NCI-H82 (cell line): Measurements from ENCODE around the gene GCK.

Experiments used
- DNase-seq: peaks from one replicate; lab custom pipeline; 2025; lab: John Stamatoyannopoulos, UW

The GCK gene

DNA sequence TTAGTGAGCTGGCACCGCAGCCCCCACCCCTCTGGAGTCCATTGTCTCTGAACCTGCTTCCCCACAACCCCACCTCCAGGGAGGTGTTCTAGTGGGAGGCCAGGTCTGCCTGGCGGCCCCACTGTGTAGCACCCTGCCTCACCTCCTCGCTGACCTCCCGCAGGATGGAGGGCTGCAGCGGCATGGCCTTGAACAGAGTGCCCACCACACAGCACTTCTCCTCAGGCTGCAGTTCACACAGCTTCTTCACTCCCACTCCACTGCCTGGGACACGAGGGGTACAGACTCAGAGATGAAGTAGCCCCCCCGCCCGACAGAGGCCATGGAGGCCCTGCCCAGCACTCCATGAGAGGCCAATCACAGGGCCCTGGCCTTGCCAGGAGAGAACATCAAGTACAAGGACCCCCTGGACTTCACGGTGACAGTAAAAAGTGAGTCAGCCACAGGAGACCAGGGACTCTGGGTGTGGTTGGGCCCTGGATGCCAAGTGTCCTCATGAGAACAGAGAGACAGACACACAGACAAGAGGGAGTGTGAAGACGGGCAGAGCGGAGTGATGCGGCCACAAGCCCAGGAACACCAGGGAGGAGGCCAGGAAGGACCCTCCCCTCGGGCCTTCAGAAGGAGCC is 71.3 kb downstream of the GCK start:
- DNase-seq: no peak

DNA sequence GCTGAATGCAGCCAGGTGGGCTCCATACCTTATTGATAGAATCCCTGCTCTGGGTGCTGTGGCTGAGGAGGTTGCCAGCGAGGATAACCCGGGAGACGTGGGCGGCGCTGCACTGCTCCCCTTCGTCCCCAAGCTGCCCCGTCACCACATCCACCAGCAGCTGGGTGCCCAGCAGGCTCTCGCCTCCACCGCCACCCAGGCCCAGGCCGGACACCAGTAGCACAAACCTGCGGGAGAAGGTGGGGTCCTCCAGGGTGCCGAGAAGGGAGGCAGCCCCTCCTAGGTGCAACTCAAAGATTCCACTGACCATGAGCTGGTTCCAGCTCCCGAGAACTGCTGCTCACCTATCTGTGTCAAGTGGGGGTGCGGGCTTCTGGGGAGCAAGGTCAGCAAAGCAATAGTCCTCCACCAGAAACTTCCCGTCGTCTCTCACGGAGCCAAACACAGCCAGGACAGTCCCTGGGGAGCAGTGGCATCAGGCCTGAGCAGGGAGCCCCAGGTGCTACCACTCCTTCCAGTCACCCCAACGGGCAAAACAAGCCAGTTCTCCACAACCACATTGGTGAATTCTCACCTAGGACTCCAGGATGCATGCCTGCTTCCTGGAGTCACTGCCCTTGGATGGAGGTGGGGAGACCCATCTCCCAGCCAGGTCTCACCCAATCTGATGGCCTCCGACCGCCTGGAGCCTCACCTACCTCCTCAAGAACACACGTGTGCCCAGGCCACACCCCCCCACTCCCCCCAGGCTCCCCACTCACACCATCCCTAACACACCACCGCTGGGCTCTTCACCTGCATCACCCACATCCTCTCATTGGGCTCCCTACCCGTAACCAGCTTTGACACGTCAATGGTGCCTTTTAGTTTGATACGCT is 72.2 kb downstream of the GCK start:
- no peak for DNase-seq

DNA sequence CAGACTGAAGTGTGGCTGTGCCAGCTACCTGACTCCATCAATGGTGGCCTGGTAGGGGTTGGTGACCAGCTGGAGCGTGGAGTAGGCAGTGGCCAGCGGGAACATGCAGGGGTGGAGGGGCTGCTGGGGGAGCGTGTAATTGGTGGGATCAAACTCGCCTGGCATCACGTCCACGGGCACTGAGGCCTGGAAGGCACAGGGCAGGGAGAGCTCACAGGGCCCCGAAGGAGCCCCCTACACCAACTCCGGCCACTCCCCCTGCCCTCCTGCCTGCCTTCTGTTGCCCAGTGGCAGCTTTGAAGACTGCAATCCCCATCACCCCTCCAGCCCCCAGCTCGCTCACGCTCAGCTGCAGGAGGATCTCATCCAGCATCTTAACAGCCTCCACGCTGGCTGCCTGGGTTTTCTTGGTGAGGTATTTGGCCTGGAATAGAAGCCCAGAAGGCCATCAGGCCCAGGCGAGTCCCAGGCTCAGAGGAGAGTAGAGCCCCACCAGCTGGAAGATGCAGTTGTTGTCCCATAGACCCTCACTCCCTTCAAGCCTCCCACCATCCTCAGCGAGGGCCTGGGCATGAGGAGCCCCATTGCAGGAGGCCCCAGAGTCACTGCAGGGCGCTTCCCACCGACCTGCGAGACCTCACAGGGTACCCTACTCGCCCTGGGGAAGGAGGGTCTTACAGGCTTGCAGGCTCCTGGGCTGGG is 73.0 kb downstream of the GCK start:
- DNase-seq: no peak

GRCh38 chr7:44114586-44115310 is 74.5 kb downstream of the GCK start:
- DNase-seq: no peak

DNA sequence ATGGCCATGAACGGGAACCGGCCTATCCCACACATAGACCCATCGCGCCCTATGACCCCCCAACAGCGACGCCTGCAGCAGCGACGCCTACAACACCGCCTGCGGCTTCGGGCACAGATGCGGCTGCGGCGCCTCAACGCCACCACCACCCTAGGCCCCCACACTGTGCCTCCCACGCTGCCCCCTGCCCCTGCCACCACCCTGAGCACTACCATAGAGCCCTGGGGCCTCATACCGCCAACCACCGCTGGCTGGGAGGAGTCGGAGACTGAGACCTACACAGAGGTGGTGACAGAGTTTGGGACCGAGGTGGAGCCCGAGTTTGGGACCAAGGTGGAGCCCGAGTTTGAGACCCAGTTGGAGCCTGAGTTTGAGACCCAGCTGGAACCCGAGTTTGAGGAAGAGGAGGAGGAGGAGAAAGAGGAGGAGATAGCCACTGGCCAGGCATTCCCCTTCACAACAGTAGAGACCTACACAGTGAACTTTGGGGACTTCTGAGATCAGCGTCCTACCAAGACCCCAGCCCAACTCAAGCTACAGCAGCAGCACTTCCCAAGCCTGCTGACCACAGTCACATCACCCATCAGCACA is 75.4 kb downstream of the GCK start:
- no peak for DNase-seq

DNA sequence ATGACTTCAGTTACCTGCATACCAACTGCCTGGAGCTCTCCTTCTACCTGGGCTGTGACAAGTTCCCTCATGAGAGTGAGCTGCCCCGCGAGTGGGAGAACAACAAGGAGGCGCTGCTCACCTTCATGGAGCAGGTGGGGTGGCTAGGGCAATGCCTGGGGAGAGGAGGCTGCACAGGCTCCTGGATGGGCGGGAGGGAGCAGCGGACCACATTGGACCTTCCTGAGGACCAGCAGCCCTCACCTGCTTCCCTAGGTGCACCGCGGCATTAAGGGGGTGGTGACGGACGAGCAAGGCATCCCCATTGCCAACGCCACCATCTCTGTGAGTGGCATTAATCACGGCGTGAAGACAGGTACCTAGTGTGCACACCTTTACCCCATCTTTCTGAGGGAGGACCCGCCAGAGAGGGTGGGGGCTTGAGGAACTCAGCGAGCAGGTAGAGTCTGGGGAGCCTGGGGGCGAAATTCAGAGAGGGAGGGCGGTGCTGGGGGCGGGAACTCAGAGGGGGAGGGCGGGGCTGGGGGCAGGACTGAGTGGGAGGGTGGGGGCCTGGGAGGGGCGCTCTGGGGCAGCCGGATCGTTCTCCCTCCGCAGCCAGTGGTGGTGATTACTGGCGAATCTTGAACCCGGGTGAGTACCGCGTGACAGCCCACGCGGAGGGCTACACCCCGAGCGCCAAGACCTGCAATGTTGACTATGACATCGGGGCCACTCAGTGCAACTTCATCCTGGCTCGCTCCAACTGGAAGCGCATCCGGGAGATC is 76.1 kb downstream of the GCK start:
- no peak for DNase-seq

DNA sequence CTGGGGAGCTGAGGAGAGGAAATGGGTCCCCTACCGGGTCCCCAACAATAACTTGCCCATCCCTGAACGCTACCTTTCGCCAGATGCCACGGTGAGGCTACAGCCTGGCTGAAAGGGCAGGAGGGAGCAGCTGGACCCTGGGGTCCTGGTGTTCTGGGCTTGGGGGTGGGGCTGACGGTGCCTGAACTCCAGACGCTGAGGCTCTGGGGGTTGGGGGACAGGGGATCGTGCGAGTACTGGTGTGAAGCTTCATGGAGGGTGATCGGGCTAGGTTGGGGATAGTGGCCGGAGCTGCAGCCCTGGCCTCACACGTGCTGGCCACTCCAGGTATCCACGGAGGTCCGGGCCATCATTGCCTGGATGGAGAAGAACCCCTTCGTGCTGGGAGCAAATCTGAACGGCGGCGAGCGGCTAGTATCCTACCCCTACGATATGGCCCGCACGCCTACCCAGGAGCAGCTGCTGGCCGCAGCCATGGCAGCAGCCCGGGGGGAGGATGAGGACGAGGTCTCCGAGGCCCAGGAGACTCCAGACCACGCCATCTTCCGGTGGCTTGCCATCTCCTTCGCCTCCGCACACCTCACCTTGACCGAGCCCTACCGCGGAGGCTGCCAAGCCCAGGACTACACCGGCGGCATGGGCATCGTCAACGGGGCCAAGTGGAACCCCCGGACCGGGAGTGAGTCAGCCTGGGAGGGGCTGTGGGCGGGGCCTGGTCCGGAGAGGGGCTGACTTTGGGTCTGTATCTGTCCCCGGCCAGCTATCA is 76.8 kb downstream of the GCK start:
- no peak for DNase-seq

GRCh38 chr7:44111761-44112160 is 77.5 kb downstream of the GCK start:
- no peak for DNase-seq

GRCh38 chr7:44110719-44111635 is 78.3 kb downstream of the GCK start:
- no peak for DNase-seq

DNA sequence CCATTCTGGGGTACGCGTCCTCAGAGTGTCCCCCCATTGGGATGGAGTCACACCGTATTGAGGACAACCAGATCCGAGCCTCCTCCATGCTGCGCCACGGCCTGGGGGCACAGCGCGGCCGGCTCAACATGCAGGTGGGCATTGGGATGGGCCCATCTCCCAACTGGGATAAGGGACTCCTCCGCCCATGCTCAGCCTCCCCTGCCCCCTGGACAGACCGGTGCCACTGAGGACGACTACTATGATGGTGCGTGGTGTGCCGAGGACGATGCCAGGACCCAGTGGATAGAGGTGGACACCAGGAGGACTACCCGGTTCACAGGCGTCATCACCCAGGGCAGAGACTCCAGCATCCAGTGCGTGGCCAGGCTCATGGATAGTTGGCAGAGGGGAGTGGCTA is 79.2 kb downstream of the GCK start:
- DNase-seq: no peak

GRCh38 chr7:44108768-44109750 is 80.2 kb downstream of the GCK start:
- no peak for DNase-seq

GRCh38 chr7:44107961-44108767 is 81.1 kb downstream of the GCK start:
- no peak for DNase-seq

GRCh38 chr7:44107116-44107960 is 81.9 kb downstream of the GCK start:
- DNase-seq: no peak

GRCh38 chr7:44106311-44107065 is 82.8 kb downstream of the GCK start:
- DNase-seq: no peak

GRCh38 chr7:44105832-44106231 is 83.4 kb downstream of the GCK start:
- no peak for DNase-seq
